WTC11 (cell line): ENCODE data around the gene IKBKE. TPM values are rescaled to one million over a fixed set of nuclear protein-coding genes. Genes with fewer than 3 reads are reported as not detected.

Experiments
- ATAC-seq: fragments of 200-7000 bp; cut with Tn5 transposase; 2 replicates; pipeline ENCODE4 v1.10.0; 2021; ENCODE audit warnings: mild to moderate bottlenecking, moderate library complexity
- CTCF ChIA-PET: fragments of 300-600 bp; sonication (Branson Sonifier 250); formaldehyde crosslinking; loops from one replicate; lab custom pipeline; 2021; ENCODE audit warnings: antibody characterized with exemption; lab: Charles Lee
- POLR2A ChIA-PET: fragments of 350-600 bp; sonication (Branson Sonifier 250); formaldehyde crosslinking; loops from one replicate; lab custom pipeline; 2021; ENCODE audit warnings: antibody characterized with exemption; lab: Charles Lee
- DNase-seq: peaks from one replicate; pipeline ENCODE4 v3.0.0; 2021; ENCODE audit warnings: low spot score
- H3K27ac Mint-ChIP-seq: 2 replicates; pipeline ENCODE4 v1.8.0; 2021; ENCODE audit warnings: mixed read lengths
- H3K27me3 Mint-ChIP-seq: 2 replicates; pipeline ENCODE4 v1.8.0; 2021; ENCODE audit warnings: low read depth, mild to moderate bottlenecking, moderate library complexity, mixed read lengths
- H3K36me3 Mint-ChIP-seq: 2 replicates; pipeline ENCODE4 v1.8.0; 2021; ENCODE audit warnings: mixed read lengths
- H3K4me1 Mint-ChIP-seq: 2 replicates; pipeline ENCODE4 v1.8.0; 2022; ENCODE audit warnings: mixed read lengths
- H3K4me3 Mint-ChIP-seq: 2 replicates; pipeline ENCODE4 v1.8.0; 2021; ENCODE audit warnings: mild to moderate bottlenecking, moderate library complexity, mixed read lengths
- H3K9me3 Mint-ChIP-seq: 2 replicates; pipeline ENCODE4 v1.8.0; 2021; ENCODE audit warnings: mixed read lengths
- ATF1 ChIP-seq: sonication (generic); formaldehyde crosslinking; IDR thresholded peaks from 2 replicates; pipeline ENCODE4 v1.8.1; 2023; ENCODE audit warnings: mild to moderate bottlenecking, moderate library complexity, missing genetic modification reagents
- ATF2 ChIP-seq: sonication (generic); formaldehyde crosslinking; IDR thresholded peaks from 2 replicates; pipeline ENCODE4 v1.8.1; 2022; ENCODE audit warnings: low read depth, missing genetic modification reagents, borderline replicate concordance
- CBFB ChIP-seq: sonication (generic); formaldehyde crosslinking; IDR thresholded peaks from 2 replicates; pipeline ENCODE4 v1.8.1; 2022; ENCODE audit warnings: mild to moderate bottlenecking, low read depth, missing genetic modification reagents
- EMX1 ChIP-seq: fragments of 250-450 bp; sonication (Bioruptor Pico); IDR thresholded peaks from 2 replicates; pipeline ENCODE4 v1.8.0; 2021; ENCODE audit warnings: mild to moderate bottlenecking
- ETV6 ChIP-seq: sonication (generic); formaldehyde crosslinking; IDR thresholded peaks from 2 replicates; pipeline ENCODE4 v1.8.1; 2022; ENCODE audit warnings: mild to moderate bottlenecking, missing genetic modification reagents
- FOXP1 ChIP-seq: sonication (generic); formaldehyde crosslinking; IDR thresholded peaks from 2 replicates; pipeline ENCODE4 v1.8.0; 2022; ENCODE audit warnings: missing genetic modification reagents, mild to moderate bottlenecking, moderate library complexity, borderline replicate concordance
- GRHL2 ChIP-seq: fragments of 250-450 bp; sonication (Bioruptor Pico); IDR thresholded peaks from 2 replicates; pipeline ENCODE4 v1.8.0; 2022; ENCODE audit warnings: mild to moderate bottlenecking, moderate library complexity; ENCODE audit not compliant: insufficient replicate concordance, severe bottlenecking
- HMGA2 ChIP-seq: fragments of 250-450 bp; sonication (Bioruptor Pico); IDR thresholded peaks from 2 replicates; pipeline ENCODE4 v1.4.0; 2021; ENCODE audit warnings: mild to moderate bottlenecking, moderate library complexity
- MAX ChIP-seq: sonication (generic); formaldehyde crosslinking; IDR thresholded peaks from 2 replicates; pipeline ENCODE4 v1.8.0; 2022; ENCODE audit warnings: mild to moderate bottlenecking, missing genetic modification reagents
- PRDM15 ChIP-seq: sonication (generic); formaldehyde crosslinking; IDR thresholded peaks from 2 replicates; pipeline ENCODE4 v1.8.0; 2022; ENCODE audit warnings: missing genetic modification reagents
- RORB ChIP-seq: fragments of 250-450 bp; sonication (Bioruptor Pico); IDR thresholded peaks from 2 replicates; pipeline ENCODE4 v1.9.0; 2021; ENCODE audit warnings: mild to moderate bottlenecking
- STAT6 ChIP-seq: sonication (generic); formaldehyde crosslinking; conservative IDR thresholded peaks from 2 replicates; pipeline ENCODE4 v1.8.1; 2023; ENCODE audit warnings: mild to moderate bottlenecking, low read depth, missing genetic modification reagents, moderate library complexity
- TP53 ChIP-seq: sonication (generic); formaldehyde crosslinking; IDR thresholded peaks from 2 replicates; pipeline ENCODE4 v1.8.1; 2023; ENCODE audit warnings: mild to moderate bottlenecking, missing genetic modification reagents
- ZMAT4 ChIP-seq: fragments of 250-450 bp; sonication (Bioruptor Pico); IDR thresholded peaks from 2 replicates; pipeline ENCODE4 v1.9.0; 2021; ENCODE audit warnings: mild to moderate bottlenecking
- ZNF423 ChIP-seq: fragments of 250-450 bp; sonication (Bioruptor Pico); IDR thresholded peaks from 2 replicates; pipeline ENCODE4 v2.1.2; 2022; ENCODE audit warnings: mild to moderate bottlenecking, moderate library complexity
- ZNF671 ChIP-seq: fragments of 250-450 bp; sonication (Bioruptor Pico); IDR thresholded peaks from 2 replicates; pipeline ENCODE4 v1.8.0; 2021; ENCODE audit warnings: mild to moderate bottlenecking
- total RNA-seq: library from RNA; stranded (reverse); gene quantifications from 3 replicates; pipeline ENCODE4 v1.2.3, GENCODE V29; 2021
- TF ChIP-seq, protein P1 (sequence below): fragments of 250-450 bp; sonication (Bioruptor Pico); IDR thresholded peaks from 2 replicates; pipeline ENCODE4 v1.8.0; 2021; ENCODE audit warnings: mild to moderate bottlenecking
- TF ChIP-seq, protein P2 (sequence below): sonication (generic); formaldehyde crosslinking; IDR thresholded peaks from 2 replicates; pipeline ENCODE4 v1.8.1; 2022; ENCODE audit warnings: mild to moderate bottlenecking, missing genetic modification reagents, moderate library complexity, borderline replicate concordance
- TF ChIP-seq, protein P3 (sequence below): sonication (generic); formaldehyde crosslinking; IDR thresholded peaks from 2 replicates; pipeline ENCODE4 v1.8.0; 2022; ENCODE audit warnings: mild to moderate bottlenecking, missing genetic modification reagents

IKBKE gene
- total RNA-seq, 1 experiment from 2014 or later = 8.1 TPM

GRCh38 chr1:206464456-206464964 lies 5.8 kb upstream of the IKBKE start (continued):
- no peak for TF ChIP-seq STAT6 (CRISPR knock-in tag)
- TF ChIP-seq ZNF423 (CRISPR knock-in tag) = no peak
- TF ChIP-seq CBFB = no peak
- no peak for TF ChIP-seq HMGA2
- TF ChIP-seq TP53 (CRISPR knock-in tag) = no peak
- TF ChIP-seq ZMAT4 = no peak
- TF ChIP-seq, protein P1, sequence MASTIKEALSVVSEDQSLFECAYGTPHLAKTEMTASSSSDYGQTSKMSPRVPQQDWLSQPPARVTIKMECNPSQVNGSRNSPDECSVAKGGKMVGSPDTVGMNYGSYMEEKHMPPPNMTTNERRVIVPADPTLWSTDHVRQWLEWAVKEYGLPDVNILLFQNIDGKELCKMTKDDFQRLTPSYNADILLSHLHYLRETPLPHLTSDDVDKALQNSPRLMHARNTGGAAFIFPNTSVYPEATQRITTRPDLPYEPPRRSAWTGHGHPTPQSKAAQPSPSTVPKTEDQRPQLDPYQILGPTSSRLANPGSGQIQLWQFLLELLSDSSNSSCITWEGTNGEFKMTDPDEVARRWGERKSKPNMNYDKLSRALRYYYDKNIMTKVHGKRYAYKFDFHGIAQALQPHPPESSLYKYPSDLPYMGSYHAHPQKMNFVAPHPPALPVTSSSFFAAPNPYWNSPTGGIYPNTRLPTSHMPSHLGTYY (CRISPR knock-in tag) = no peak
- TF ChIP-seq RORB (CRISPR knock-in tag) = no peak

GRCh38 chr1:206465951-206466350 lies 4.3 kb upstream of the IKBKE start:
- DNase-seq = no peak
- no peaks in the 10 kb centered on the region for H3K9me3 Mint-ChIP-seq
- TF ChIP-seq GRHL2 (CRISPR knock-in tag) = no peak
- no peak for TF ChIP-seq ATF1 (CRISPR knock-in tag)
- TF ChIP-seq EMX1 = no peak
- TF ChIP-seq MAX = no peak
- TF ChIP-seq ZNF671 (CRISPR knock-in tag) = no peak
- TF ChIP-seq, protein P2, sequence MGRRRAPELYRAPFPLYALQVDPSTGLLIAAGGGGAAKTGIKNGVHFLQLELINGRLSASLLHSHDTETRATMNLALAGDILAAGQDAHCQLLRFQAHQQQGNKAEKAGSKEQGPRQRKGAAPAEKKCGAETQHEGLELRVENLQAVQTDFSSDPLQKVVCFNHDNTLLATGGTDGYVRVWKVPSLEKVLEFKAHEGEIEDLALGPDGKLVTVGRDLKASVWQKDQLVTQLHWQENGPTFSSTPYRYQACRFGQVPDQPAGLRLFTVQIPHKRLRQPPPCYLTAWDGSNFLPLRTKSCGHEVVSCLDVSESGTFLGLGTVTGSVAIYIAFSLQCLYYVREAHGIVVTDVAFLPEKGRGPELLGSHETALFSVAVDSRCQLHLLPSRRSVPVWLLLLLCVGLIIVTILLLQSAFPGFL (CRISPR knock-in tag) = no peak
- TF ChIP-seq, protein P3, sequence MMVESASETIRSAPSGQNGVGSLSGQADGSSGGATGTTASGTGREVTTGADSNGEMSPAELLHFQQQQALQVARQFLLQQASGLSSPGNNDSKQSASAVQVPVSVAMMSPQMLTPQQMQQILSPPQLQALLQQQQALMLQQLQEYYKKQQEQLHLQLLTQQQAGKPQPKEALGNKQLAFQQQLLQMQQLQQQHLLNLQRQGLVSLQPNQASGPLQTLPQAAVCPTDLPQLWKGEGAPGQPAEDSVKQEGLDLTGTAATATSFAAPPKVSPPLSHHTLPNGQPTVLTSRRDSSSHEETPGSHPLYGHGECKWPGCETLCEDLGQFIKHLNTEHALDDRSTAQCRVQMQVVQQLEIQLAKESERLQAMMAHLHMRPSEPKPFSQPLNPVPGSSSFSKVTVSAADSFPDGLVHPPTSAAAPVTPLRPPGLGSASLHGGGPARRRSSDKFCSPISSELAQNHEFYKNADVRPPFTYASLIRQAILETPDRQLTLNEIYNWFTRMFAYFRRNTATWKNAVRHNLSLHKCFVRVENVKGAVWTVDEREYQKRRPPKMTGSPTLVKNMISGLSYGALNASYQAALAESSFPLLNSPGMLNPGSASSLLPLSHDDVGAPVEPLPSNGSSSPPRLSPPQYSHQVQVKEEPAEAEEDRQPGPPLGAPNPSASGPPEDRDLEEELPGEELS (CRISPR knock-in tag) = no peak
- no peak for TF ChIP-seq CBFB
- TF ChIP-seq PRDM15 (CRISPR knock-in tag) = no peak
- TF ChIP-seq, protein P1 (CRISPR knock-in tag) = no peak
- no peak for TF ChIP-seq ATF2 (CRISPR knock-in tag)
- TF ChIP-seq FOXP1 (CRISPR knock-in tag) = no peak
- TF ChIP-seq ETV6 (CRISPR knock-in tag) = no peak
- ChIA-PET POLR2A (no interaction called here), CTCF (no interaction called here)
- no peak overlapping the region for H3K27ac Mint-ChIP-seq
- H3K4me1 Mint-ChIP-seq = peaks cover 35% of the 10 kb centered on the region
- ATAC-seq = no peak
- peaks cover 16% of the 10 kb centered on the region for H3K27me3 Mint-ChIP-seq
- H3K4me3 Mint-ChIP-seq = no peak overlapping the region
- peaks cover 7% of the 10 kb centered on the region; the same call in 1 of the 2 replicates for H3K36me3 Mint-ChIP-seq
